GM18868 (cell line): ENCODE measurements around the gene DCAF17.
A peak's percentile ranks its signal among the peaks of the same experiment; 100 is the strongest.

Experiments
- ATAC-seq: cut with Tn5 transposase; IDR thresholded peaks from one replicate; pipeline ENCODE4 v1.9.1; 2021; ENCODE audit warnings: mild to moderate bottlenecking, moderate library complexity; ENCODE audit not compliant: unreplicated experiment

Gene DCAF17

DNA sequence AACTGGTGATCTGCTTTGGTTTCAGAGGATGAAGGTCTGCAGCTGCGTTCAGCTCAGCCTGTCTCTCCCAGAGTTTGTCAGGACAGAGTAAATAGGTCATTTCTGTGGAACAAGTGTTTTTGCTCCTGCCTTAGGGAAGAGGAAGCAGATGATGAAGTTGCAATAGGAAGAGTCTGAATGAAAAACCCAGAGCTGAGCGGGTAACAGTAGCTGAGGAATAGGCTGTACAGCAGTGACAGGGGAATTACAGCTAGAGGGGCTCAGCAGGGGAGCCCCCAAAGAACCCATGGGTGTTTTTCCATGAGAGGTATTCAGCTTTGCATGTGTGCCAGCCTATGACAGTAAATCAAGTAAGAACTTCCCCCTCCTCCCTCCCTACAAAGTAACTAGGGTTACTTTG is 78.0 kb downstream of the DCAF17 start:
- ATAC-seq, result no peak

- no peak for ATAC-seq
These were observed 78.7 kb downstream of the DCAF17 start for GRCh38 chr2:171512683-171513195.

DNA sequence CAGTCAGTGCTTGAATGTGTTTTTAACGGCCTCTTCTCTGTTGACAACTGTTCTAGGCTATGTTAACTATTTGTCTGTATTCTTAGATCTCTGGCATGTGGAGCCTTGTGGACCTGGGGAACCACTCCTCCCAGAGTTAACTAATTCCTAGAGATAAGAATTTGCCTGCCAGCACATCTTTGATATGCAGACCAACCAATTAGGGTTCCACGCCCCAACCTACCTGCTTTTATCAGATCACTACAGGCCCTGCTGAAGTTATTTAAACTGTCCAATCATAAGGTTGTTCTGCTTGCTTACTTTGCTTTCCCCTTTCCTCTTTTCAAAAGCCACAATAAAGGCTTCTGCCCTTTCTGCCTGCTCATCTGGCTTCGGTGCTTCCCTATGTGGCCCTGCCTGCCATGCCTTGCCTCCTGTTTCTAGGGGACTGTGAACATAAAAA is 79.7 kb downstream of the DCAF17 start:
- peak; percentile 80 for ATAC-seq

GRCh38 chr2:171514908-171515582 is 81.0 kb downstream of the DCAF17 start:
- ATAC-seq, result no peak

DNA sequence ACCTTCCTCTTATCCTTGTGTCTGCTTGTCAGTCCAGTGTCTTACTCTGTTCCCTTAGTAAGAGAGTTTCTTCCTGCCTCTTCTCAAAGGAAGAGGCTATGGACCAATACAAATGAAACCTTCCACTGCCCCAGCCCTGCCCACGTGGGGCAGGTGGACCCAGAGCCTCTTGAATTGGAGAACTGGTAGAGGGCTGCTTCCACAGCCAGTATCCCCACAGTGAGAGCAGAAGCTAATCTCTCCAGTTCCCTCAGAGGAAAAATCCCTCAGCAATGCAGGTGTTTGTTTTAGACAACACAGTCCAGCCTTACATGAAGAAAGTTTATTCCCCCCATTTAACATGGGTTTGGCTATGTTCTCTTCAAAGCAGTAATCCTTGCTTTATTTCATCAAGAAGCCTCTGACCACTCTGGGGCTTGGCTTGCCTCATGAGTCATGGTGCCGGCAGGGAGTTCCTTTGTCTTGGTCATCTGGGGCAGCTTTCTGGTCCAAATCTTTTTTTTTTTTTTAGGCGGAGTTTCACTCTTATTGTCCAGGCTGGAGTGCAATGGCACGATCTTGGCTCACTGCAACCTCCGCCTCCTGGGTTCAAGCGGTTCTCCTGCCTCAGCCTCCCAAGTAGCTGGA is 81.8 kb downstream of the DCAF17 start:
- no peak for ATAC-seq

DNA sequence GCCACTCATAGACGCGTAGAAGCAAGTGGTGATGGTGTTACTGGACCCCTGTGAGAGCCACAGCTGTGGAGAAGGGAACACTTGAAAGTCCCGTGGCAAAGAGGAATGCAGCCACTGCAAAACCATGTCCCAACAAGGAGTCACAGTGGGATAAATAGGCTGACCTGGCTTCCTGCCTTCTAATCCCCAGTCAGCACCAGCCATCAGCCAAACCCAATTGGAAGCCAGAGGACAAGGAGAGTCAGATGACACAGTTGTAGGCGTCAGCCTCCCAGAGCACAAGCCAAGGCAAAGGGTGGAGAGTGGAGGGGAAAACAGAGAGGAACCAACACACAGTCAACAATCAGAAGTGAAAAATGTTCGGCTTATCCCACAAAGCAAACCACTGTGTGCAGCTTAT is 82.8 kb downstream of the DCAF17 start:
- no peak for ATAC-seq

- no peak for ATAC-seq
These were observed 86.4 kb downstream of the DCAF17 start for GRCh38 chr2:171520471-171520870.

DNA sequence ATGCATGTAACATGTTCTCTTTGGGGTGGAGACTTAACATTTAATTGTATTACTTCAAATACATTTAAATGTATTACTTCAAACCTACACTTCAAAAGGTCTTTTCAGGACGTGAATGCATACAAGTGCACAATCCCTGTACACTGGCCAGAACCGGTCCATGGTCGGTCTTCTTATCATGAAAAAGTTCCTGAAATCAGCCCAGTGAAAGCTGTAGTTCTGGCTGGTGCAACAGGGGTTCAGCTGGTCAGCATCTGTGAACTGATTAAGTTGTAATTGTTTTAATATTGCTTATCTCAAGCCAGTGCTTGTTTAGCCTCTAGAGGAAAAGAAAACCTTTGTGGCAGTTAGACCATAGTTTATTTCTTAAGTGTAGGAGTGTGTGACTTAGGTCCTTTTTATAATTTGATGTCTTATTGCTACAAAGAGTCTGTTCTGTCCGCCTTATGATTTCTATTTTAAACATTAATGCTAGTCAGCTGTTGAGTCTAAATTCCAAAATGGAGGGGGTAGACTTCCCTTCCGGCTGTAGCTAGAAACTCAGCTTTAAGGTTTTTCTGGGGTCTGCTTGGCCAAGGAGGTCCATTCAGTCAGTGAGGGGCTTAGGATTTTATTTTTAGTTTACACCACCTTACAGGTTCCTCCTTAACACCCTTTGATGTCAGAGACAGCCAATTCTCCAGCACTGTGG is 87.5 kb downstream of the DCAF17 start:
- peak; percentile 2 for ATAC-seq

- ATAC-seq, result peak; percentile 72
These were observed 88.2 kb downstream of the DCAF17 start, which contains the start of gene CYBRD1 for GRCh38 chr2:171522052-171522787. CYBRD1 (plus strand) TSS chr2:171522474; CDS start chr2:171522546, 72 bp downstream.

GRCh38 chr2:171522788-171523087 is 88.7 kb downstream of the DCAF17 start:
- ATAC-seq, result peak; percentile 27

DNA sequence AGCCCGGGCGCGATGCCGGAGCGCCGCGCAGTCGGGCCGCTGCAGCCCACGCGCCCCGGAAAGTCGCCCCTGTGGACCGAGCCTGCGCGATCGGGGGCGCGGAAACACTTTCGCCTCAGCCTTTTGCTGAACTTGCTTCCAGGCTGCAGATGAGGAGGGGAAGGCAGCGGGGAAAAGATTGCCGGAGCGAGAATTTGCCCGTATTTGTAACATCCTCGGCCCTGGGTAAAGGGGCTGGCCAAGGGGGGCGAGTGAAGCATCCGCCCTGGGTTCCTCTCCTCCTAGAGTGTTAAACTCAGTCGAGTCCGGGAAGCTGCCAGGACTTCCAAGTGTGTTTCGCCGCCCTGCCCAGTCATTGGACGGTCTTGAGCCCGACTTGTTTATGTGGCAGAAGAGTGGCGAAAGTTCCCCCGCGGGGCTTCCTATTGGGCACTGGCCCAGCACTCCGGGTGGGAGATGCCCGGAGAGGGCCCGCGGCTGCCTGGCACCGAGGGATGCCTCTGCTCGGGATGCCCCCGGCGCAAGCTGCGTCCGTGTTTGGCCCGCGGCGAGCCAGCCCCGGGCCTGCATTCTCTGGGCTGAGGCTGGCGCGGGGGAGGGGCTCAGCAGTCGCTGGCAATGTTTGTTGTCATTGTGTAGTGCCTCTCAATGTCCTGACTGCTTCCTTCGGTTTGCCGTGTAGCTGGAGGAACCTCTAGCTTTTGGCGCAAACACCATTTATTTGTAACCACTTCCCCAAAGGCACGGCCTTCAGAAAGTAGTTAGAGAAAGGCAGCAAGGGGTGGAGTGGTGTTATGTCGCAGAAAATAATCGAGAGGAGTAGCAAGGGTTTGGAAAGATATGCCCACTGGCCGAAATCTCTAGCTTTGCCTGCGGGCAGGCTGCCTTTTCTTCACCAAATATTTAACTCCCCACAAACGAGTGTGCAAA is 89.3 kb downstream of the DCAF17 start:
- ATAC-seq, result peak; percentile 38

DNA sequence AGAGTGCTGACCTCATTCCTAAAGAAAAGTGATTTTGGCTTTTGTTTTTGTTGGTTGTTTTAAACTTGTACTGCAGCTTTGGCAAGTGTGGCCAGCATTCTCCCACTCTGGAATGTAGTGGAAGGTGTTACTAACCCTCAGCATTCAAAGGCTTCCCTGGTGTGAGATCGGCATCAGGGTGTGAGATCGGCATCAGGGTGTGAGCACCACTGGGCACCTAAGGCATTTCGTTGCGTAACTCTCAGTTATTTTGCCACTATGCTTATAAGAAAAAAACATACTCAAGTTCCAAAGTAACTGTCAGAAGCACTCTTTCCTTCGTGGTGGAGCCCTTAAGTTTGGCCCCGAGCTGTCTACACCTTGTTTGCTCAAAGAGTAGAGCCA is 90.0 kb downstream of the DCAF17 start:
- no peak for ATAC-seq

- no peak for ATAC-seq
These were observed 95.9 kb downstream of the DCAF17 start for GRCh38 chr2:171529914-171530313.

DNA sequence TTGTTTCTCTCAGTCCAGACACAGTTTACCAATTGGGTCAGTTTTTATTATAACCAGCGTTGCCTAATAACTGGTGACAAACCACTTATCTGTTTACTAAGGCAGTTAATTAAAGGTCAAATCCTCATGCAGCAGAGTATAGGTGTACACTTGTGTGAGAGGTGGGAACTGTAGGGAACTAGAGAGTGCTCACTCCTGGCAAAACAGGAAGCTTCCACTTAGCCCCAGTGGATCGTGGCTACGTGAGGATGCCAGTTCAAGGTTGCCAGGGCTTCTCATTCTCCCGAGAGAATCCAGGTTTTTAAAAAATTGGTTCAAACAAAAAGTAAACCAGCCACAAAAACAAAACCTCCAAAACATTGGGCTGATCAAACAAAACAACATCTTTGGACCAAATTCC is 96.4 kb downstream of the DCAF17 start:
- no peak for ATAC-seq

DNA sequence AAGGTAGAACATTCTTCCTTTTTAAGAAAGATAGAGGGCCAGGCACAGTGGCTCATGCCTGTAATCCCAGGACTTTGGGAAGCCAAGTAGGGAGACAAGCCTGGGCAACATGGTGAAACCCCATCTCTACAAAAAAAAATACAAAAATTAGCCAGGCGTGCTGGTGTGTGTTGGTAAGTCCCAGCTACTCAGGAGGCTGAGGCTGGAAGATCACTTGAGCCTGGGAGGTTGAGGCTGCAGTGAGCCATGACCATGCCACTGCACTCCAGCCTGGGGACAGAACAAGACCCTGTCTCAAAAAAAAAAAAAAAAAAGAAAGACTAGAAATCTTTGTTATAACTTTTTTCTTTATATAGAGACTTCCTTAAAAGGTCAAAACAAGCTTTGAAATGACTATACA is 96.8 kb downstream of the DCAF17 start:
- ATAC-seq, result peak; percentile 39

DNA sequence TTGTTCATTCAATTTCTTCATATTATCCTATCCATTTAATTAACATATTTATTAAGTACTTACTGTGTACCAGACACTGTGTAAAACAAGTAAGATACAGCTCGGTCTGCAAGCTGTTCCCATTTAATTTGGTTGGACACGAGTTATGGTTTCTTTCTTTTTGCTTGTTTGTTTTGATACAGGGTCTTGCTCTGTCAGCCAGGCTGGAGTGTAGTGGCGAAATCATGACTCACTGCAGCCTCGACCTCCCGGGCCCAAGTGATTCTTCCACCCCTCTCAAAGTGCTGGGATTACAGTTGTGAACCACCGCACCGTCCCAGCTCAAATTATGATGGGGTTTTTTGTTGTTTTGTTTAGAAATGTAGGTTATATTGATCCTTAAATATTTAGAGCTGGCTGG is 97.3 kb downstream of the DCAF17 start:
- ATAC-seq, result peak; percentile 35

GRCh38 chr2:171531836-171532450 is 97.9 kb downstream of the DCAF17 start:
- ATAC-seq, result no peak

GRCh38 chr2:171533331-171533730 is 99.3 kb downstream of the DCAF17 start:
- ATAC-seq, result no peak
